ENCODE data around the gene ISYNA1. TPM values are rescaled to one million over a fixed set of nuclear protein-coding genes. Genes with fewer than 3 reads are reported as not detected.
"Not testable (repeated sequence)": the region's sequence is repeated elsewhere in the genome, so short reads cannot be mapped to it uniquely, and the experiment has no call there.

Gene ISYNA1
- total RNA-seq, 2 donors from 2014 or later = 60.9 to 143 TPM

DNA sequence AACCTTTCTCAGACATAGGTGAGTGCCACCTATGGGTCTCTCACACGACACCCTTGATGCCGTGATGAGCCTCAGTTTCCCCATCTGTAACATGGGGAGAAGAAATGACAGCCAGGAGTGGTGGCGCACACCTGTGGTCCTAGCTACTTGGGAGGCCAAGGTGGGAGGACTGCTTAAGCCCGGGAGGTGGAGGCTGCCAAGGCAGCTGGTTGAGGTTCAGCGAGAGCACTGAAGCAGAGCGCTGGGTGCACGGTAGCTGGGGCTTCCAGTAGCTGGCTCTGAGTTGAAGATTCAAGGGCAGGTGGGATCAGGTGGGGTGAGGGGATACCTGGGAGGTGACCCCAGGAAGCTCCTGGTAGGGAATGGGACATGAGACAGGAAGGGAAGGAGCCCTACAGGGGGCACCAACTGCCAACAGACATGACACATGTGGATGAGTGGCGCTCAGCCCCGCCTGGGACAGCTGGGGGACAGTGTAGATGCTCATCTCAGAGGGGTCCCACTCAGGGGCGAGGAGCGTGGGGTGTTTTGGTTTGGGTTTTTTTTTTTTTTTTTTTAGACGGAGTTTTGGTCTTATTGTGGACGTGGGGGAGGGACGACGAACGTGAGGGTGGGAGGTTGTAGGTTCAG, 25.2 kb downstream of the ISYNA1 start:
- H3K36me3 ChIP-seq = no peaks in the 10 kb centered on the region
- H3K27me3 ChIP-seq (replicated peaks; ENCODE audit: insufficient read depth) = no peaks in the 10 kb centered on the region
- ATAC-seq (ENCODE audit: insufficient number of reproducible peaks, low FRiP score, low read depth) (no peak), DNase-seq (ENCODE audit: low spot score) (no peak)
- H3K27ac ChIP-seq = no peak overlapping the region
- TF ChIP-seq, protein P1, sequence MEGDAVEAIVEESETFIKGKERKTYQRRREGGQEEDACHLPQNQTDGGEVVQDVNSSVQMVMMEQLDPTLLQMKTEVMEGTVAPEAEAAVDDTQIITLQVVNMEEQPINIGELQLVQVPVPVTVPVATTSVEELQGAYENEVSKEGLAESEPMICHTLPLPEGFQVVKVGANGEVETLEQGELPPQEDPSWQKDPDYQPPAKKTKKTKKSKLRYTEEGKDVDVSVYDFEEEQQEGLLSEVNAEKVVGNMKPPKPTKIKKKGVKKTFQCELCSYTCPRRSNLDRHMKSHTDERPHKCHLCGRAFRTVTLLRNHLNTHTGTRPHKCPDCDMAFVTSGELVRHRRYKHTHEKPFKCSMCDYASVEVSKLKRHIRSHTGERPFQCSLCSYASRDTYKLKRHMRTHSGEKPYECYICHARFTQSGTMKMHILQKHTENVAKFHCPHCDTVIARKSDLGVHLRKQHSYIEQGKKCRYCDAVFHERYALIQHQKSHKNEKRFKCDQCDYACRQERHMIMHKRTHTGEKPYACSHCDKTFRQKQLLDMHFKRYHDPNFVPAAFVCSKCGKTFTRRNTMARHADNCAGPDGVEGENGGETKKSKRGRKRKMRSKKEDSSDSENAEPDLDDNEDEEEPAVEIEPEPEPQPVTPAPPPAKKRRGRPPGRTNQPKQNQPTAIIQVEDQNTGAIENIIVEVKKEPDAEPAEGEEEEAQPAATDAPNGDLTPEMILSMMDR (IDR thresholded peaks at IDR 0.05) = no peak
- peaks cover 18 to 36% of the 10 kb centered on the region in 2 donors for H3K4me1 ChIP-seq (ENCODE audit: control insufficient read depth in 1 of 2, low read depth in 2 of 2)
- no peaks in the 10 kb centered on the region for H3K9me3 ChIP-seq
- H3K4me3 ChIP-seq = no peak overlapping the region

DNA sequence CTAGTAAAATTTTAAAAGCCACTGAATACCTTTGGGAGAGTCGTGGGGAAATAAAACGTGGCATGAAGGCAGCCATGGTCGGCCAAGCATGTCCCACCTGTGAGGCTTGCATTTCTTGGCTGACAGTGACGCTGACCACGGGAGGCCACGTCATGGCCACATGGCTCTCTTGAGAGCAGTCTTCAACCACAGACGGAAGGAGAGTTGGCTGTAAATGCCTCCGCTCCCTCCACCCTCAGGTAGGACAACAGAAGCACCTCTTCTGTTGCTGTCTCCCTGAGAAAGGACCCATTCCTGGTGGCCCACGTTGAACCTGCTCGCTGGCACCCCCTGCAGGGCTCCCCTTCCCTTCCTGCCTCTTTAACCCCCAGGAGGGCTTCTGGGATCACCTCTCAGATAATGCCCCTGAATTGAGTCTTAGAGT, 29.9 kb downstream of the ISYNA1 start:
- ATAC-seq (ENCODE audit: insufficient number of reproducible peaks, low FRiP score, low read depth) = no peak
- Histone ChIP-seq H3K27me3 (replicated peaks; ENCODE audit: insufficient read depth) (no peaks in the 10 kb centered on the region), H3K4me1 (ENCODE audit: control insufficient read depth in 1 of 2, low read depth in 2 of 2) (no peaks in the 10 kb centered on the region), H3K36me3 (no peaks in the 10 kb centered on the region), H3K9me3 (no peaks in the 10 kb centered on the region), H3K27ac (no peak overlapping the region), H3K4me3 (no peak overlapping the region)
- TF ChIP-seq, protein P1 (IDR thresholded peaks at IDR 0.05) = no peak
- DNase-seq (ENCODE audit: low spot score) = no peak

DNA sequence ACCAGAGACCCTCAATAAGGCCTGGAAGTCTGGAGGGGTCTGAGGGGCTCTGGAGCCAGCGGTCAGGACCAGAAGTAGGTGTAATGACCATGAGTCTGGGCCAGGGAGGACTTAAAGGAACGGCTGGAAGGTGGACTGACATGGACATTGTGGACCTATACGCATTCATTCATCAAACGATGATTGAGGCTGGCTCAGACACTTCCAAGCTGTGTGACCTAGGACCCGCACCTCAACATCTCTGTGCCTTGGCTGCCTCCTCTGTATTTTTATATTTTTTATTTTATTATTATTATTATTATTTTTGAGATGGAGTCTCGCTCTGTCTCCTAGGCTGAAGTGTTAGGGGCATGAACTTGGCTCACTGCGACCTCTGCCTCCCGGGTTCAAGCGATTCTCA, 31.2 kb downstream of the ISYNA1 start:
- H3K36me3 ChIP-seq = no peaks in the 10 kb centered on the region
- no peaks in the 10 kb centered on the region for H3K4me1 ChIP-seq (ENCODE audit: control insufficient read depth in 1 of 2, low read depth in 2 of 2)
- TF ChIP-seq, protein P1 (IDR thresholded peaks at IDR 0.05) = no peak
- no peak overlapping the region for H3K27ac ChIP-seq
- no peak overlapping the region for H3K4me3 ChIP-seq
- DNase-seq (ENCODE audit: low spot score) (no peak), ATAC-seq (ENCODE audit: insufficient number of reproducible peaks, low FRiP score, low read depth) (no peak)
- no peaks in the 10 kb centered on the region for H3K27me3 ChIP-seq (replicated peaks; ENCODE audit: insufficient read depth)
- H3K9me3 ChIP-seq = no peaks in the 10 kb centered on the region

GRCh38 chr19:18405754-18406153, 32.2 kb downstream of the ISYNA1 start:
- H3K4me1 ChIP-seq (ENCODE audit: control insufficient read depth in 1 of 2, low read depth in 2 of 2); DNase-seq (ENCODE audit: low spot score); H3K27ac ChIP-seq; ATAC-seq (ENCODE audit: insufficient number of reproducible peaks, low FRiP score, low read depth); H3K9me3 ChIP-seq; H3K27me3 ChIP-seq (replicated peaks; ENCODE audit: insufficient read depth); H3K4me3 ChIP-seq; H3K36me3 ChIP-seq: not testable (repeated sequence)

DNA sequence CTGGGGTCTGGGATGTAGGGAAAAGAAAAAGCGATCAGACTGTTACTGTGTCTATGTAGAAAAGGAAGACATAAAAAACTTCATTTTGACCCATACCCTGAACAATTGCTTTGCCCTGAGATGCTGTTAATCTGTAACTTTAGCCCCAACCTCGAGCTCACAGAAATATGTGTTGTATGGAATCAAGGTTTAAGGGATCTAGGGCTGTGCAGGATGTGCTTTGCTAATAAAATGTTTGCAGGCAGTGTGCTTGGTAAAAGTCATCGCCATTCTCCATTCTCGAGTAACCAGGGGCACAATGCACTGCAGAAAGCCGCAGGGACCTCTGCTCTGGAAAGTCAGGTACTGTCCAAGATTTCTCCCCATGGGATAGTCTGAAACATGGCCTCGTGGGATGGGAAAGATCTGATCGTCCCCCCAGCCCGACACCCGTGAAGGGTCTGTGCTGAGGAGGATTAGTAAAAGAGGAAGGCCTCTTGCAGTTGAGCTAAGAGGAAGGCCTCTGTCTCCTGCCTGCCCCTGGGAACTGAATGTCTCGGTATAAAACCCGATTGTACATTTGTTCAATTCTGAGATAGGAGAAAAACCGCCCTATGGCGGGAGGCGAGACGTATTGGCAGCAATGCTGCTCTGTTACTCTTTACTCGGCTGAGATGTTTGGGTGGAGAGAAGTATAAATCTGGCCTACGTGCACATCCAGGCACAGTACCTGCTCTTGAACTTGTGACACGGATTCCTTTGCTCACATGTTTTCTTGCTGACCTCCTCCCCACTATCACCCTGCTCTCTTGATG, 35.3 kb downstream of the ISYNA1 start:
- not testable (repeated sequence) for H3K9me3 ChIP-seq; H3K4me3 ChIP-seq; H3K36me3 ChIP-seq; H3K27ac ChIP-seq; H3K27me3 ChIP-seq (replicated peaks; ENCODE audit: insufficient read depth); DNase-seq (ENCODE audit: low spot score); ATAC-seq (ENCODE audit: insufficient number of reproducible peaks, low FRiP score, low read depth); H3K4me1 ChIP-seq (ENCODE audit: control insufficient read depth in 1 of 2, low read depth in 2 of 2)

DNA sequence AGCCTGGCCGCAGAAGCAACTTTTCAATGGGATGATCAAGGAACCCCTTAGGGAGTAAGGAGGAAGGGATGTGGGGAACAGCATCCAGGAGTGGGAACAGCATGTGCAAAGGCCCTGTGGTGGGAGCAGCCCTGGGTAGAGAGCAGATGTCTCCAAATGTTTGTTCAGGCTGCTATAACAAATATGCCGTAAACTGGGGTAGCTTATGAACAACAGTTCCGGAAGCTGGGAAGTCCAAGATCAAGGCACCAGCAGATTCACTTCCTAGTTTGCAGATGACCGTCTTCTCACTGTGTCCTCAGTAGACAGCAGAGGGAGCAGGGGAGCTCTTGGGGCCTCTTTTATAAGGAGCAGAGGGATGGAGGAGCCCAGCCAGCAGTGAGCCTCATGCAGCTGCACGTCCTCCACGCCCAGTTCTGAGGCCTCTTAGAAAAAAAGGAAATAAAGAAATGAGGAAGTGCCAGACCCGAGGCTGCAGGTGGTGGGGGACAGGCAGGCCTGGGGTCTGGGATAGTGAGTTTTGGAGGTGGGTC, 36.3 kb downstream of the ISYNA1 start:
- ATAC-seq (ENCODE audit: insufficient number of reproducible peaks, low FRiP score, low read depth) = no peak
- H3K4me3 ChIP-seq = no peak overlapping the region
- H3K27me3 ChIP-seq (replicated peaks; ENCODE audit: insufficient read depth) = no peaks in the 10 kb centered on the region
- TF ChIP-seq, protein P1 (IDR thresholded peaks at IDR 0.05) = no peak
- H3K4me1 ChIP-seq (ENCODE audit: control insufficient read depth in 1 of 2, low read depth in 2 of 2) = no peaks in the 10 kb centered on the region
- no peak for DNase-seq (ENCODE audit: low spot score)
- H3K36me3 ChIP-seq = no peaks in the 10 kb centered on the region
- no peak overlapping the region for H3K27ac ChIP-seq
- no peaks in the 10 kb centered on the region for H3K9me3 ChIP-seq
